Suprapubic skin (tissue), 4 donors: ENCODE results near the gene PDZRN3. TPM values are rescaled to one million over a fixed set of nuclear protein-coding genes. Genes with fewer than 3 reads are reported as not detected.
"Not testable (repeated sequence)": the region's sequence is repeated elsewhere in the genome, so short reads cannot be mapped to it uniquely, and the experiment has no call there.

ENCODE experiments used
- DNase-seq, 2 donors: peaks; one replicate each; pipeline ENCODE4 v3.0.0-alpha.2; 2019; ENCODE audit warnings: low spot score in 2 of 2
- H3K27ac ChIP-seq: fragments of 200-600 bp; sonication (generic); one replicate; pipeline ENCODE4 v1.5.1; 2019
- H3K27me3 ChIP-seq: fragments of 200-600 bp; sonication (generic); one replicate; pipeline ENCODE4 v1.5.1; 2019
- H3K36me3 ChIP-seq: fragments of 200-600 bp; sonication (generic); one replicate; pipeline ENCODE4 v1.5.1; 2019
- H3K4me1 ChIP-seq: fragments of 200-600 bp; sonication (generic); one replicate; pipeline ENCODE4 v1.5.1; 2019
- H3K4me3 ChIP-seq: fragments of 200-600 bp; sonication (generic); one replicate; pipeline ENCODE4 v1.5.1; 2019; ENCODE audit warnings: mild to moderate bottlenecking
- H3K9me3 ChIP-seq: fragments of 200-600 bp; sonication (generic); one replicate; pipeline ENCODE4 v1.5.1; 2019
- EP300 ChIP-seq: sonication (generic); formaldehyde crosslinking; IDR thresholded peaks from one replicate; pipeline ENCODE4 v1.6.1; 2017; ENCODE audit warnings: antibody characterized with exemption
- POLR2A ChIP-seq, 2 donors: fragments of 450-650 bp; IDR thresholded peaks; one replicate each; pipeline ENCODE4 v1.6.1; 2017; ENCODE audit warnings: antibody characterized with exemption in 2 of 2, mild to moderate bottlenecking in 2 of 2, moderate library complexity in 2 of 2
- POLR2AphosphoS5 ChIP-seq, 3 donors: sonication (generic); formaldehyde crosslinking; IDR thresholded peaks; one replicate each; pipeline ENCODE4 v1.6.1; 2017; ENCODE audit warnings: antibody characterized with exemption in 3 of 3
- WGBS: methylation state at CpG from one replicate; pipeline ENCODE4 v1.1.5; 2018; 5-methylcytosine and 5-hydroxymethylcytosine counted together
- total RNA-seq, 4 donors: library from RNA; depleted of rRNA; stranded (reverse); fragments of >200 nt; gene quantifications; one replicate each; pipeline ENCODE4 v1.1.0, GENCODE V29; 2016
- TF ChIP-seq, protein P1 (sequence below), 2 donors: fragments of 200-600 bp in 1 of 2; fragments of 450-650 bp in 1 of 2; sonication (generic) in 1 of 2; IDR thresholded peaks; one replicate each; pipeline ENCODE4 v1.5.1; 2016 to 2019; ENCODE audit warnings: antibody characterized with exemption in 2 of 2, mild to moderate bottlenecking in 1 of 2, moderate library complexity in 1 of 2

The PDZRN3 gene
- total RNA-seq, 4 donors from 2014 or later = 9.2 to 33.3 (median 13.7) TPM

GRCh38 chr3:73471986-73472787, 152.6 kb downstream of the PDZRN3 start:
- TF ChIP-seq, protein P1, sequence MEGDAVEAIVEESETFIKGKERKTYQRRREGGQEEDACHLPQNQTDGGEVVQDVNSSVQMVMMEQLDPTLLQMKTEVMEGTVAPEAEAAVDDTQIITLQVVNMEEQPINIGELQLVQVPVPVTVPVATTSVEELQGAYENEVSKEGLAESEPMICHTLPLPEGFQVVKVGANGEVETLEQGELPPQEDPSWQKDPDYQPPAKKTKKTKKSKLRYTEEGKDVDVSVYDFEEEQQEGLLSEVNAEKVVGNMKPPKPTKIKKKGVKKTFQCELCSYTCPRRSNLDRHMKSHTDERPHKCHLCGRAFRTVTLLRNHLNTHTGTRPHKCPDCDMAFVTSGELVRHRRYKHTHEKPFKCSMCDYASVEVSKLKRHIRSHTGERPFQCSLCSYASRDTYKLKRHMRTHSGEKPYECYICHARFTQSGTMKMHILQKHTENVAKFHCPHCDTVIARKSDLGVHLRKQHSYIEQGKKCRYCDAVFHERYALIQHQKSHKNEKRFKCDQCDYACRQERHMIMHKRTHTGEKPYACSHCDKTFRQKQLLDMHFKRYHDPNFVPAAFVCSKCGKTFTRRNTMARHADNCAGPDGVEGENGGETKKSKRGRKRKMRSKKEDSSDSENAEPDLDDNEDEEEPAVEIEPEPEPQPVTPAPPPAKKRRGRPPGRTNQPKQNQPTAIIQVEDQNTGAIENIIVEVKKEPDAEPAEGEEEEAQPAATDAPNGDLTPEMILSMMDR (IDR thresholded peaks at IDR 0.05) = no peak
- TF ChIP-seq EP300 (no peak), POLR2AphosphoS5 (IDR thresholded peaks at IDR 0.05) (no peak), POLR2A (IDR thresholded peaks at IDR 0.05) (no peak)
- no peak for DNase-seq
- H3K4me3 ChIP-seq = no peak overlapping the region
- no peaks in the 10 kb centered on the region for H3K27me3 ChIP-seq
- no peaks in the 10 kb centered on the region for H3K9me3 ChIP-seq
- H3K27ac ChIP-seq = no peak overlapping the region
- 65% methylated on average over 8 of the region's 8 CpGs for WGBS
- H3K36me3 ChIP-seq = no peaks in the 10 kb centered on the region
- no peaks in the 10 kb centered on the region for H3K4me1 ChIP-seq

GRCh38 chr3:73470860-73471259, 153.9 kb downstream of the PDZRN3 start:
- no peak overlapping the region for H3K27ac ChIP-seq

DNA sequence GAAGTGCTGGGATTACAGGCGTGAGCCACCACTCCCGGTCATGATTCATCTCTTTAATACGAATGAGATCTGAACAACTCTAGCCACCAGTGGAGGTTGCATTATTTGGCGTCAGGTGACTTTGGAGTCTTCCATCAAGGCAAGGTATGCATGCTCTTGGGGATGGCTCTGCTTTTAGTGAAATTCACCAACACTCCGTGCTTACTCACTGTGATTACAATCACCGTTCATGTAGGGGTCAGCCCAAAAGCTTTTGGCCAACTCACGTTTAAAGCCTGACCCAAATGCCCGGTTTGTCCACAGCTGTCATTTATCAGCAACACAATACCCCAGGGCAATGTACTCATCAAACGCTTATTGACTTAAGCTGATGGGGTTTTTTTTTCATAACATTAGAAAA, 155.4 kb downstream of the PDZRN3 start:
- H3K36me3 ChIP-seq = no peaks in the 10 kb centered on the region
- H3K27me3 ChIP-seq = no peaks in the 10 kb centered on the region
- H3K4me3 ChIP-seq = no peak overlapping the region
- no peaks in the 10 kb centered on the region for H3K9me3 ChIP-seq
- no peak overlapping the region for H3K27ac ChIP-seq
- DNase-seq = no peak
- no peaks in the 10 kb centered on the region for H3K4me1 ChIP-seq
- TF ChIP-seq, protein P1 (IDR thresholded peaks at IDR 0.05) = no peak
- TF ChIP-seq EP300 (no peak), POLR2AphosphoS5 (IDR thresholded peaks at IDR 0.05) (no peak), POLR2A (IDR thresholded peaks at IDR 0.05) (no peak)
- 81% methylated on average over 9 of the region's 9 CpGs for WGBS

More at GRCh38 chr3:73470860-73471259, 153.9 kb downstream of the PDZRN3 start:
- Histone ChIP-seq H3K4me3 (no peak overlapping the region), H3K9me3 (no peaks in the 10 kb centered on the region), H3K36me3 (no peaks in the 10 kb centered on the region), H3K4me1 (no peaks in the 10 kb centered on the region), H3K27me3 (no peaks in the 10 kb centered on the region)
- WGBS = 68% methylated on average over 4 of the region's 4 CpGs
- DNase-seq = no peak
- TF ChIP-seq POLR2AphosphoS5 (IDR thresholded peaks at IDR 0.05) (no peak), POLR2A (IDR thresholded peaks at IDR 0.05) (no peak), EP300 (no peak)
- TF ChIP-seq, protein P1 (IDR thresholded peaks at IDR 0.05) = no peak

- Histone ChIP-seq H3K36me3 (no peaks in the 10 kb centered on the region), H3K27me3 (no peaks in the 10 kb centered on the region), H3K4me3 (no peak overlapping the region), H3K27ac (no peak overlapping the region), H3K9me3 (no peaks in the 10 kb centered on the region), H3K4me1 (no peaks in the 10 kb centered on the region)
- DNase-seq = no peak
- 83% methylated on average over 3 of the region's 3 CpGs for WGBS
- no peak for TF ChIP-seq POLR2A (IDR thresholded peaks at IDR 0.05)
- no peak for TF ChIP-seq POLR2AphosphoS5 (IDR thresholded peaks at IDR 0.05)
- TF ChIP-seq, protein P1 (IDR thresholded peaks at IDR 0.05) = no peak
- TF ChIP-seq EP300 = no peak
Measured at GRCh38 chr3:73467211-73467610, 157.5 kb downstream of the PDZRN3 start.

DNA sequence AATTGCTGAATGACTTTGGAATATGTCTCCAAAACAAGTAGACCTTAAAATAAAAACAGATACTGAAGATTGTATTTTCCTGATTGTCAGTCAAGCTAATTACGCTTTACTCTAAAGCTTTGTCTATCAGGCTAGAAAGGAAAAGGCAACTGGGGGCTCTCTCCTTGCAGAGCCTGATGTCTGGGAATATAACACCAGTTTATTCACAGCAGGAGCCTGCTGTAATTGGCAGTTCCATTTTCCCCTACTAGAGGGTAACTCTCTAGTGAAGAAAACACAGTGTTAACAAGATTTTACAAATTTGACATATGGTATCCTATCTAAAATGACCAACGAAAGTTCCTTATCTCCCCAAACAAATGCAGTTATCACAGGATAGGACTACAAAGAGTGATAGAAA, 158.8 kb downstream of the PDZRN3 start:
- no peak for TF ChIP-seq EP300
- TF ChIP-seq POLR2A (IDR thresholded peaks at IDR 0.05) = no peak
- no peak for TF ChIP-seq POLR2AphosphoS5 (IDR thresholded peaks at IDR 0.05)
- TF ChIP-seq, protein P1 (IDR thresholded peaks at IDR 0.05) = no peak
- no peaks in the 10 kb centered on the region for H3K4me1 ChIP-seq
- WGBS = 86% methylated on average over 2 of the region's 2 CpGs

GRCh38 chr3:73464126-73464525, 160.6 kb downstream of the PDZRN3 start:
- not testable (repeated sequence) for H3K27me3 ChIP-seq, DNase-seq
- 88% methylated on average over 5 of the region's 5 CpGs for WGBS

More for the DNA sequence above, 158.8 kb downstream of the PDZRN3 start:
- H3K36me3 ChIP-seq = no peaks in the 10 kb centered on the region
- no peaks in the 10 kb centered on the region for H3K27me3 ChIP-seq
- no peak overlapping the region for H3K4me3 ChIP-seq
- H3K9me3 ChIP-seq = no peaks in the 10 kb centered on the region
- no peak overlapping the region for H3K27ac ChIP-seq
- no peak for DNase-seq

More at GRCh38 chr3:73464126-73464525, 160.6 kb downstream of the PDZRN3 start:
- H3K4me1 ChIP-seq, H3K9me3 ChIP-seq, H3K36me3 ChIP-seq, H3K4me3 ChIP-seq, H3K27ac ChIP-seq: not testable (repeated sequence)
